HepG2 (cell line): ENCODE measurements around the gene TBX6. TPM values are rescaled to one million over a fixed set of nuclear protein-coding genes. Genes with fewer than 3 reads are reported as not detected.
A peak's percentile ranks its signal among the peaks of the same experiment; 100 is the strongest.

Experiments
- NPAS2 ChIP-seq: sonication (generic); formaldehyde crosslinking; IDR thresholded peaks from 2 replicates; pipeline ENCODE4 v1.8.0; 2022; ENCODE audit warnings: mild to moderate bottlenecking, missing genetic modification reagents, borderline replicate concordance
- TCF7 ChIP-seq: sonication (generic); IDR thresholded peaks from 2 replicates; pipeline ENCODE4 v1.6.1; 2016; ENCODE audit warnings: antibody characterized with exemption, low read depth
- ZFP36L1 ChIP-seq: sonication (generic); formaldehyde crosslinking; IDR thresholded peaks from 2 replicates; pipeline ENCODE4 v1.8.0; 2022; ENCODE audit warnings: mild to moderate bottlenecking, missing genetic modification reagents, moderate library complexity
- ZNF737 ChIP-seq: sonication (generic); formaldehyde crosslinking; IDR thresholded peaks from 2 replicates; pipeline ENCODE4 v1.5.0; 2020; ENCODE audit warnings: missing genetic modification reagents, mild to moderate bottlenecking, borderline replicate concordance
- polyA plus RNA-seq, 8 experiments: library from polyadenylated mRNA; depleted of rRNA in 3 of 8; stranded (reverse) in 7 of 8; unstranded in 1 of 8; fragments of >200 nt; fragmentation: Illumina TruSeq in 4 of 8; extraction: Trizol in 4 of 8; gene quantifications; 2 replicates each; pipeline versions ENCODE4 v1.2.1 to v1.2.3, GENCODE V29; 2011 to 2016; ENCODE audit warnings: low read depth in 4 of 8, missing spikeins in 1 of 8, mixed read lengths in 1 of 8; ENCODE audit not compliant: insufficient read depth in 1 of 8
- total RNA-seq, 5 experiments: library from RNA; depleted of rRNA; stranded (reverse); fragments of >200 nt; fragmentation: Illumina TruSeq; extraction: Trizol; gene quantifications; 2 replicates each; pipeline ENCODE4 v1.2.3, GENCODE V29; 2016; ENCODE audit warnings: low read depth in 1 of 5
- TF ChIP-seq, protein P1 (sequence below): sonication (generic); formaldehyde crosslinking; IDR thresholded peaks from 2 replicates; pipeline ENCODE4 v1.4.0; 2020; ENCODE audit warnings: missing genetic modification reagents, low read depth, mild to moderate bottlenecking, borderline replicate concordance
- TF ChIP-seq, protein P2 (sequence below): sonication (generic); formaldehyde crosslinking; IDR thresholded peaks from 2 replicates; pipeline ENCODE4 v1.5.0; 2020; ENCODE audit warnings: mild to moderate bottlenecking, low read depth, missing genetic modification reagents, borderline replicate concordance
- TF ChIP-seq, protein P3 (sequence below): sonication (generic); formaldehyde crosslinking; IDR thresholded peaks from 2 replicates; pipeline ENCODE4 v1.5.0; 2020; ENCODE audit warnings: missing genetic modification reagents
- TF ChIP-seq, protein P4 (sequence below): sonication (generic); formaldehyde crosslinking; IDR thresholded peaks from 2 replicates; pipeline ENCODE4 v1.8.0; 2023; ENCODE audit warnings: mild to moderate bottlenecking, missing genetic modification reagents
- TF ChIP-seq, protein P5 (sequence below): sonication (generic); formaldehyde crosslinking; conservative IDR thresholded peaks from 2 replicates; pipeline ENCODE4 v1.4.0; 2020; ENCODE audit warnings: missing genetic modification reagents

Gene TBX6
- total and polyA plus RNA-seq, 2 of the 13 experiments (the other 11 are each of a cell fraction or from before 2014, with no cell fraction given): 0.24 to 0.42 TPM

DNA sequence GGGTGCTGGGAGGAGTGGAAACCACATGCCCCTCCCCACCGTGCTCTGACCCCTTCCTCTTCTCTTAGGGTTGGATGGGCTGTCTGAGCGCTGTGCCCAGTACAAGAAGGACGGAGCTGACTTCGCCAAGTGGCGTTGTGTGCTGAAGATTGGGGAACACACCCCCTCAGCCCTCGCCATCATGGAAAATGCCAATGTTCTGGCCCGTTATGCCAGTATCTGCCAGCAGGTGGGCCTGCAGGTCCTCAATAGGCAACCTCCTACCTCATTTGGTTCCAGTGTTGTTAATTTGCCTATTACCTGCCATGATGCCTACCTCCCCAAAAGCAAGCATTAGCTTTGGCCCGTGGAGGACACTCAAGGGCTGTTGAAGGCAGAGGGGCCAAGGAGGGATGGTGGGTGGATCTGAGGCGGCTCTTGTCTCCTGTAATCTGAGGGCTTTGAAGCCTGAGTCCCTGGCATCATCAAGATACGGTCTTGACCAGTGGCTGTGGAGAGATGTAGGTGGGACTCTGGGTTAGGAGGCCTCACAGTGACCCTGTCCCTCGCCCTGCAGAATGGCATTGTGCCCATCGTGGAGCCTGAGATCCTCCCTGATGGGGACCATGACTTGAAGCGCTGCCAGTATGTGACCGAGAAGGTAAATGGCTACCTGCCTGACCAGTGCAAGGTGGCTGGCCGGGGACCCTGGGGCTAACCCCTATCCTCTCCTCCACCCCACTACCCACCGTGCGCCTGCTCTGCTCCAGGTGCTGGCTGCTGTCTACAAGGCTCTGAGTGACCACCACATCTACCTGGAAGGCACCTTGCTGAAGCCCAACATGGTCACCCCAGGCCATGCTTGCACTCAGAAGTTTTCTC, 22.7 kb downstream of the TBX6 start (continued):
- TF ChIP-seq ZNF737 (no peak), TCF7 (no peak), ZFP36L1 (0 out of 2 replicates have a peak, but pooled peaks have one; percentile 27), NPAS2 (CRISPR knock-in tag) (no peak)
- TF ChIP-seq, protein P1, sequence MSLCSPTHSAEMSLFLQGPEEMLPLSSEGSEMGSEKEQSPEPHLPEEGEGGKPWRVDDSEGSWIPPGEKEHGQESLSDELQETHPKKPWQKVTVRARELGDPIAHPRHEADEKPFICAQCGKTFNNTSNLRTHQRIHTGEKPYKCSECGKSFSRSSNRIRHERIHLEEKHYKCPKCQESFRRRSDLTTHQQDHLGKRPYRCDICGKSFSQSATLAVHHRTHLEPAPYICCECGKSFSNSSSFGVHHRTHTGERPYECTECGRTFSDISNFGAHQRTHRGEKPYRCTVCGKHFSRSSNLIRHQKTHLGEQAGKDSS (CRISPR knock-in tag): 0 out of 2 replicates have a peak, but pooled peaks have one; percentile 1
- TF ChIP-seq, protein P2, sequence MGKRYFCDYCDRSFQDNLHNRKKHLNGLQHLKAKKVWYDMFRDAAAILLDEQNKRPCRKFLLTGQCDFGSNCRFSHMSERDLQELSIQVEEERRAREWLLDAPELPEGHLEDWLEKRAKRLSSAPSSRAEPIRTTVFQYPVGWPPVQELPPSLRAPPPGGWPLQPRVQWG (CRISPR knock-in tag): peak; percentile 91; the same call in 1 of the 2 replicates
- TF ChIP-seq, protein P3, sequence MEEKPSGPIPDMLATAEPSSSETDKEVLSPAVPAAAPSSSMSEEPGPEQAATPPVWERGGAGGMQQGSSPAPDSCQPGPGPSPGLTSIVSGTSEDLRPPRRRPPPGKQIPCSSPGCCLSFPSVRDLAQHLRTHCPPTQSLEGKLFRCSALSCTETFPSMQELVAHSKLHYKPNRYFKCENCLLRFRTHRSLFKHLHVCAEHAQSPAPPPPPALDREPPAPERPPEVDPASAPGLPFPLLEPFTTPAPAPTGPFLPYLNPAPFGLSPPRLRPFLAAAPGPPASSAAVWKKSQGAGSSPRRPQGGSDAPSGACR: no peak
- TF ChIP-seq, protein P4, sequence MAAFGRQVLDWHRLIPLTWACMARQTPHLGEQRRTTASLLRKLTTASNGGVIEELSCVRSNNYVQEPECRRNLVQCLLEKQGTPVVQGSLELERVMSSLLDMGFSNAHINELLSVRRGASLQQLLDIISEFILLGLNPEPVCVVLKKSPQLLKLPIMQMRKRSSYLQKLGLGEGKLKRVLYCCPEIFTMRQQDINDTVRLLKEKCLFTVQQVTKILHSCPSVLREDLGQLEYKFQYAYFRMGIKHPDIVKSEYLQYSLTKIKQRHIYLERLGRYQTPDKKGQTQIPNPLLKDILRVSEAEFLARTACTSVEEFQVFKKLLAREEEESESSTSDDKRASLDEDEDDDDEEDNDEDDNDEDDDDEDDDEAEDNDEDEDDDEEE (CRISPR knock-in tag): 0 out of 2 replicates have a peak, but pooled peaks have one; percentile 12
- TF ChIP-seq, protein P5, sequence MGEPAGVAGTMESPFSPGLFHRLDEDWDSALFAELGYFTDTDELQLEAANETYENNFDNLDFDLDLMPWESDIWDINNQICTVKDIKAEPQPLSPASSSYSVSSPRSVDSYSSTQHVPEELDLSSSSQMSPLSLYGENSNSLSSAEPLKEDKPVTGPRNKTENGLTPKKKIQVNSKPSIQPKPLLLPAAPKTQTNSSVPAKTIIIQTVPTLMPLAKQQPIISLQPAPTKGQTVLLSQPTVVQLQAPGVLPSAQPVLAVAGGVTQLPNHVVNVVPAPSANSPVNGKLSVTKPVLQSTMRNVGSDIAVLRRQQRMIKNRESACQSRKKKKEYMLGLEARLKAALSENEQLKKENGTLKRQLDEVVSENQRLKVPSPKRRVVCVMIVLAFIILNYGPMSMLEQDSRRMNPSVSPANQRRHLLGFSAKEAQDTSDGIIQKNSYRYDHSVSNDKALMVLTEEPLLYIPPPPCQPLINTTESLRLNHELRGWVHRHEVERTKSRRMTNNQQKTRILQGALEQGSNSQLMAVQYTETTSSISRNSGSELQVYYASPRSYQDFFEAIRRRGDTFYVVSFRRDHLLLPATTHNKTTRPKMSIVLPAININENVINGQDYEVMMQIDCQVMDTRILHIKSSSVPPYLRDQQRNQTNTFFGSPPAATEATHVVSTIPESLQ (CRISPR knock-in tag): no peak
